ENCODE results near the gene CRYBG2.

The CRYBG2 gene

GRCh38 chr1:26370591-26371382 is 16.9 kb upstream of the CRYBG2 start:
- no peak for DNase-seq

- no peak for DNase-seq
These were observed 14.6 kb upstream of the CRYBG2 start for GRCh38 chr1:26368486-26368885.

DNA sequence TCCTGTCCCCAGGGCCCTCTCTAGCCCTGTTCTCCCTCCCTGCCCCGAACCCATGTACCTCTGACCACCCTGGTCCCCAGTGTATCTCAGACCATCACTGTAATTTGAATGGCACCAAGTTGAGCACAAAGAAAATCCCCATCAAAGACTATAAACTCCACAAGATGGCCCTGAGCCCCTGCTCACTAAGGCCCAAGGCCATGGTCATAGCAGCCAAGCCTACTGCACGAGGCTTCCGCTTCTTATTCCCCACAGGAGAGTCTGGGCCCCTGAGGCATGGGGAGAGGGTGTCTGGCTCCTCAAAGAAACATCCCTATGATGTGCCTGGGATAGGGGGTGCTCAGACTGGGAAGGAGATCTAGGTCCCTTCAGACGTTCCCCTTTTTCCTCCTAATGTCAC is 14.1 kb upstream of the CRYBG2 start:
- no peak for DNase-seq

GRCh38 chr1:26367441-26367840 is 13.5 kb upstream of the CRYBG2 start:
- no peak for DNase-seq

DNA sequence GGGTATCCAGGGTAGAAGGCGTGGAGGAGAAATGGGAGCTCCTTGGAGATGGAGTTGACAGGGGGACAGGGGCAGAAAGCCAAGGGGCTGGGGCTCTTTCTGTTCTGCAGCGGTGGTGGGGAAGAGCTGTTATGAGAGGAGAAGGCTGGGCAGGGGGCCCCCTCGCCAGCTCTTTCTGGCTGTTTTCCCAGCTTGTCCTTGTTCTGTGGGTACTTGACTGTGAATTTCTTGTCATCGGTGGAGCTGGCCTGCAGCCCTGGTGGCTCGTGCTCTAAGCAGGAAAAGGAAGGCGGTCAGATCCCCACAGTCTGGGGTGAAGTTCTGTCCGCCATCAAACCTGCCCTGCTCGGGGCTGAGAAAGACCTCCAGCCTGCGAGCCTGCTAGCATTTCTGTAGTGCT is 11.0 kb upstream of the CRYBG2 start:
- DNase-seq, result no peak

DNA sequence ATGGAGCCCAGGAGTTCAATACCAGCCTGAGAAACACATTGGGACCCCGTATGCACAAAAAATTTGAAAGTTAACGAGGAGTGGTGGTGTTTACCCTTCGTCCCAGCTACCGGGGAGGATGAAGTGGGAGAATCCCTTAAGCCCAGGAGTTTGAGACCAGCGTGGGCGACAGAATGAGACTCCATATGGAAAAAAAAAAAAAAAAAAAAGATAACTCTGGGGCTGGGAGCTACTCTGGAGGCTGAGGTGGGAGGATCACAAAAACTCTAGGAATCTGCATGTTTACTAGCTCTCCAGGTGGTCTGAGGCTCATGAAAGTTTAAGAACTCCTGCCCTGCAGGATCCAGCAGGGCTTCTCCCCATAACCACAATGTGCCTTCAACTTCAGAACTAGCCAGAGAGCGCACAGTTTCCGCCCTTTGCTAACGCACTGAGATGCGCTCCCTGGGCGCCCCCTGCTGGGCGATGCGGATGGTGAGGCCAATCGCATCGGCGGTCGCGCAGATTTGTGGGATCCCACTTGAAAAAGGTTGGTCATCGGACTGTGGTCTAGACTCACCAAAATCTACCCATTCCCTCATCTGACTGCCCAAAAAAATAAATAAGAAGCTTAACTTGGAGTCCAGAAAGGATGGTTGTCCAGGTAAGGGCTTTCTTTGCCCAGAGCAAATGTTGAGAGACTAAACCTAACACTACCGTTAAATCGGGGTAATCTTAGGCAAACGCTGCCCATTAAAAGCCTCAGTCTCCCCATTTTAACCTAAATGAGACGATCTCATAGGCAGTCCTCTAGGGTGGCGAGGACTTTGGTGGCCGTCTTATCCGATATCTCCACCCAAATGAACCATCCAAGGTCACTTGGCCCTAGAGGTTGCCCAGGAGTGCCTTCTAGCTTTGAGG is 9.9 kb upstream of the CRYBG2 start:
- peak; percentile 8 for DNase-seq

DNA sequence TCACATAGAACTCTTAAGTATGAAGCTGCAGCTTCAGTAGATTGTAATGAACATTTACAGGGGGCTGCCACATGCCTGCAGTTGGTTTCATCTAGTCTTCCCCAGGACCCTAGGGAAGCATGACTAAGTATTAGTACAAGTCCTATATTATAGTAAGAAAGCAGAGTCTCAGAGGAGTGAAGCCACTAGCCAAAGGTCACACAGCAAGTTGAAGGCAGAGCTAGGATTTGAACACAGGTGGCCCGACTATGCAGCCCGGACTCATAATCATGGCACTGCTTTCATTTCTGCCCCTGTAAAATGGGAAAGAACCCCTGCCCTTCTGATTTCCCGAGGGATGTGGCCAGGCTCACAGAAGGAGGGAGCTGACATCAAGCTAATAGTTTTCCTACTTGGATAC is 8.4 kb upstream of the CRYBG2 start:
- DNase-seq, result no peak

GRCh38 chr1:26361605-26362122 is 7.7 kb upstream of the CRYBG2 start:
- DNase-seq, result no peak

DNA sequence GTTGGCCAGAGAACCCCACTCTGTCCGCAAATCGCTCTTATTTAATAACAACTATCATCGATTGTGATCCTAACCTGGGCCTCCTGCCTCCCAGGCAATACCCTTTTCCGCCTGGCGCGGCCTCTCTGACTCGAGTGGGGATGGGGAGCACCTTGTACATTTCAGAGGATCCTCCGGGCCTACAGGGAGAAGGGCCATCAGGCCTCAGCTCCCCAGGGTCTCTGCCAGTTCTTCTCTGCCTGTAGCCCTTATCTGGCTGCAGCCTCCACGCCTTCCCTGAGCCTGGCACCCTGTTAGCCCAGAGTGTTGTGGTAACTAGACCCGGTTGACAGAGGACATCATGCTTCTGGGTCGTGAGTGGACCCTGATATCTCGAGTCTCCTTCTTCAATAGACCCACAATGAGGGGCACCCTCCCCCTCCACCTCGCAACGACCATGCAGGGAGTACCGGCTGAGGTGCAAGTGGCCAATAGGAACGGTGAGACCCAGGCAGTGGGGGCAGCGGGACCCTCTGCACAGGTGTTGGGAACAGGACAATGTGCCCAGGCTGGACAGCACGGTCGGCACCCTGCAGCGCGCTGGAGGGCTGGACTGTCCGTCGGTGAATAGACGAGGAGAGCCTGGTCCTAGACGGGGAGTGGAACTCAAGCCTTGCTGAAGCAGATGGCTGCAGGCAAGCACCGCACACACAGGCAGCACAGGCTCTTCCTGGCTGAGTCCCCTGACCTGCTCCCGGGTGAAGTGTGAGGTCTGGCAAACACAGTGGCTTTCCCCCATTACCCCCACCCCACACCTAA is 7.1 kb upstream of the CRYBG2 start:
- no peak for DNase-seq

DNA sequence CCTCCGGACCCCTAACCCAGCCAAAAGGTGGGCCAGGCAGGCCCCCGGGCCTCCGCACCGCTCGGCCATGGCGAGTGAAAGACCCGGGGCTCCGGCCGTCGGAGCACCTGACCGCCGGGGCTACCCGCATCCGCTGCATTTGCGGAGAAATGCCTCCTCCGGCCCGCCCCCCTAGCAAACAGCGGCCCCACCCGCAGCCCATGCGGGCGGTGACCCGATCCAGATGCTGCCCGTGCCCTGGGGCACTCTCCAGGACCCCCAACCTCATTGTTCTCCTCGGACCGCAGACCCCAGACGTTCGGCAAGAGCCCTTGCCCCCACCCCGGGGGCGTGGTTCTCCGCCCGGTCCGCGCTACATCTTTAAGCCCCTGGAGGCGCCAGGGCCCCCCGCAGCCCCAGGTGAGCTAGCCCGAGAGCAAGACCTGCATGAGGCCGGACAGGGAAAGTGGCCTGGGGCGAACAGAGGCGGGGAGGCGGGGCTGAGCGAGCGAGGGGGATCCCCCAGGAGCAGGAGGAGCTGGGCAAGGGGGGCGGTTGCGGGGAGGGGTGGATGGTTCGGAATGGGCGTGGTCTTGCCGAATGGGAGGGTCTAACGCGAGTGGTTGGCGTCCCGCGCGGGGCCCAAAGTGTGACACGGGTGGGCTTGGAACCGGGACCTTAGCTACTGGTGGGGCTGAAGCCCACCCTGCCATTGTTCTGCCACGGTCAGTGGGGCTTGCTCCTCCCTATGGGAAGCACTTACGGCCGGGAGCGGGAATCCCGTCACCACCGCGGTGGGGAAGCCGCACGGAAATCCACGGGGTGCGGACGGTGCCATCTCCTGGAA is 6.3 kb upstream of the CRYBG2 start:
- DNase-seq, result no peak

GRCh38 chr1:26358411-26359384 is 4.8 kb upstream of the CRYBG2 start:
- no peak for DNase-seq

GRCh38 chr1:26357121-26357602 is 3.2 kb upstream of the CRYBG2 start:
- no peak for DNase-seq

GRCh38 chr1:26356106-26356505 is 2.2 kb upstream of the CRYBG2 start:
- DNase-seq, result no peak

GRCh38 chr1:26354972-26355371 is 1.0 kb upstream of the CRYBG2 start:
- no peak for DNase-seq

GRCh38 chr1:26353210-26353859 is 595 bp downstream of the CRYBG2 start:
- DNase-seq, result no peak

DNA sequence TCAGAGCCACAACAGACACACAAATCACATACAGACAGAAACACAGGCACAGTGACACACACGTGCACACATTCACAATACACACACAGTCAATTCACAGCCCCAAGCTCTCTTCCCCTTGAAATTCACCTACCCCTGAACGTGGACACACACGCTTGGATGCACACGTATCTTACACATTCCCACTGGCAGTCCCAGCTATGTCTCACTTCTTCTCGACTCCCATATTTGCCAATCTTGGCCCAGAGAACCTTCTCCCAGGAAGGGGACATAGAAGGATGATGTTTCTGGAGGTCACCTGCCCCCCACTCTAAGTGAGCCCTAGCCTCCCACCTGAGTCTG is 1.6 kb downstream of the CRYBG2 start:
- no peak for DNase-seq

- DNase-seq, result no peak
These were observed 2.2 kb downstream of the CRYBG2 start for GRCh38 chr1:26351590-26352337.

- DNase-seq, result no peak
These were observed 3.0 kb downstream of the CRYBG2 start for GRCh38 chr1:26350701-26351589.

DNA sequence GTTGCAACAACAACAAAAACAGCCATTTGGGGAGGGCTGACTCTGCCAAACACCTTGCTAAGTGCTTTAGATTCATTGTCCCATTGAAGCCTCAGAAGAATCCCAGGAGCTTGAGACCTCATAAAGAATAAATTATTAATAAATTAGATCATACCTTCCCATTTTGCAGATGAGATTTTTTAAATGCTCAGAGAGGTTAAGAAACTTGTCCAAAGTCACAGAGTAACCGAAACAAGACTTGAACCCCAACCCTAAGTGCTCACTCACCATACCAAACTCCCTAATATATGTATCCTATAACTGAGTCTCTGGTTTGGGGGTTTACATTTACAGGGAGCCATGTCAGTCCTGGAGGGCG is 3.6 kb downstream of the CRYBG2 start:
- DNase-seq, result no peak

Measured in SHP77 treated with DMSO at 0.1 percent for 48 hours (cell line).